IPS-NIHi11 (cell line): ENCODE results near the gene SLC13A5.
A peak's percentile ranks its signal among the peaks of the same experiment; 100 is the strongest.
"Not testable (repeated sequence)": the region's sequence is repeated elsewhere in the genome, so short reads cannot be mapped to it uniquely, and the experiment has no call there.

Experiments
- DNase-seq: peaks from one replicate; pipeline ENCODE4 v3.0.0; 2012; ENCODE audit warnings: mixed read lengths, low spot score

Gene SLC13A5

DNA sequence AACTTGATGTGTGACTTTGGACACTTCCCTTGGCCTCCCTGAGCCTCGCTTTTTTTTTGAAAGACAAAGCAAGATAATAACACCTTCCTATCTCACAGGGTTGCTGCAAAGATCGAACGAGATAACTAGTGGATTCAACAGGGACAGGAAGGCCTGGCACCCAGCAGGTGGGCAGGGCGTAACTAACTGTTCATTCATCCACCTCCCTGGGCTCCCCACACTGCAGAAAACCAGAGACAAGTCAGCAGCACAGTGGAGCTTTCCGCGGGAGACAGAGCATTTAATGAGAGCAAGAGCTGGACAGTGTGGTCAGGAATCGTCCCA is 28.7 kb downstream of the SLC13A5 start:
- DNase-seq, result no peak

DNA sequence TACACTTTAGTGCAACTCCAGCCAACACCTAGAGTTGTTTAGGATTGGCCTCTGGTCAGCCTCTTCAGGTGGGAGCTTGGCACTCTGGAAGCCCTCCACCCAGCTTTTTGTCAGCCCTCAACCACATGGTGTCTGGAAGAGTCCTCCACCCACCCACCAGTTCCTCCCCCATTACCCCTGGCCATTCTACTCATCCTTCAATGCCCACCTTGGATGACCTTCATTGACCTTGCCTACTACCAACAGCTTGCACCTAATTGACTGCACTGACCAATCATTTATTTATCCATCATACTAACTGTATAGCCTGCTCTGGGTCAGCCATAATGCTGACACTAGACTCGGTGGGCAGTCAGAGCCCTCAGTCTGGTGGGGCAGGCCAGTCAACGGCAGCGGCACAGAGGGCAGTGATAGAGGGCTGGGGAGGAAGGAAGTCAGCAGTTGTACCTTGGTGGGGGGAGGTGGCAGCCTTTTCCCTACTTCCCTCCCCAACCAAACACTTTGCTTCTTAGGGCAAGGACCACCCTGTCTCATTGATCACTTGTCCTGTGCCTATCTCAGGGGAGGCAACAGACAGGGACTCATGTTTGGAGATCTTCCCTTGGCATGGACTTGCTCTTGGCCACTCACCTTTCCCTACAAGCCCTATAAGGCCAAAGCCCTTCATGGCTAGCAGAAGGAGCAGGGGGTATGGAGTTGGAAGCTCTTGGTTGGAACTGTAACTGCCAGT is 29.3 kb downstream of the SLC13A5 start:
- DNase-seq, result no peak

DNA sequence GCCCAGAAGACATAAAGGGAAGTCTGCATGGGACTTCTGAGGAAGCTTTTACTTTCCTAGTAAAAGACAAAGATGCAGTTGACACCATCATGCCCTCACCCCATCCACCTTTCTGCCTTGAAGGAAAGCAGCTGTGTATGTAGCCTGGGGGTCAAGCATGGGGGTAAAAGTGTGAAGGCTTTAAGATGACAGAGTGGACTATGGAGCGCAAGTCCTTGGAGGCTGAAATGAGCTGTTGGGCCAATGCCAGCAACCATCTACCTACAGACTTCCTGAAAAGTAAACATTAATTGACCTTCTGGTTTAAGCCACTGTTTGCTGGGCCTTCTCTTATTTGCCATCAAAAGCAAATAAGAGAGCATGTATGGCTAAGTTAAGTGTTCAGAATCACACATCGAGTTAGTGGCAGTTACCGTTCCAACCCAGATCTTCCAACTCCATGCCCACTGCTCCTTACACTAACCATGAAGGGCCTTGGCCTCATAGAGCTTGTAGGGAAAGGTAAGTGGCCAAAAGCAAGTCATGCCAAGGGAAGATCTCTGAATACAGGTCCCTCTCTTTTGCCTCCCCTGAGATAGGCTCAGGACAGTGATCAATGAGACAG is 30.0 kb downstream of the SLC13A5 start:
- no peak for DNase-seq

DNA sequence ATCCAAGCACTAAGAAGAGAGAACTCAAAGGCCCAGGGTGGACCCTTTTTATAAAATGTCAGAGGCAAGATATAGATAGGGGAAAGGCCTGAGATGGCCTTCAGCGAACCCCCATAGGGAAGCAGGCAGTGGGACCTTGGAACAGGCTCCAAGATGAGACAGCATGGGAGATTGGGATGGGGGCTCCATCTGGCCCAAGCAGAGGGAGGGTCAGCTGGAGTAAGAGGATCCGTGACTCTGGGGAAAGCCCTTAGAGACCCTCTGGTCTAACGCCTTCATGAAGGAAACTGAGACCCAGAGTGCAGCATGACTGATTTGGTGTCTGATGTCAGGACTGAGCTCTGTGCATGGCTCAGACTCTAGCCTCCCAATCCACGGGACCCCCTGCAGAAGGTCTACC is 30.8 kb downstream of the SLC13A5 start:
- DNase-seq, result no peak

DNA sequence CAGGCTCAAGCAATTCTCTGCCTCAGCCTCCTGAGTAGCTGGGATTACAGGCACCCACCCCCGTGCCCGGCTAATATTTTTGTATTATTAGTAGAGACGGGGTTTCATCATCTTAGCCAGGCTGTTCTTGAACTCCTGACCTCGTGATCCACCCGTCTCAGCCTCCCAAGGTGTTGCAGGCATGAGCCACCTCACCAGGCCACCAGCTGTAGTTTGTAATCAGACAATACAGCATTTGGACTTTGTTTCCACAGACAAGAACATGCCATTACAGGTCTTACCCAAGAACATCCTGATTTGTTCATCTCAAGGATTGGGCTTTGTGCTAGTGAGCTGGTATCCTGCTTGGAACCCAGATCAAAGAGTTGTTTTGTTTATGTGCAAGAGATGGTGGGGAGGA is 31.5 kb downstream of the SLC13A5 start:
- no peak for DNase-seq

DNA sequence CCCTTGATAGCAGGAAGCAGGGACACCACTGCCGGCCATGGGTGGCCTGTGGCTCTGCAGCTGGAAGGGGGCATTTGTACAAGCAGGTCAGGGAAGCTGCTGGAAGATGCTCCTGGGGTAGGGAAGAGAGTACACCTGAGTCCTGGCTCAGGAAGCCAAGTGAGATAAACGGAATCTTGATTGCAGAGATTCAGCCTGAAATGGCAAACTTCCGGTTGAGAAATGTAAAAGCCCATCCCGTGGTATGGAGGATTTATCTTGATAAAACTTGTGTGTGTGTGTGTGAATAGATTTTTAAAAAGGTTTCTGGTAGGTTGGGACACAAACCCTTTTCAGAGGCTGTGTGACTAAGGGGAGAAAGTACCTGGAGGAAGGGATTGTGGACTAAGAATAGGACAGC is 32.0 kb downstream of the SLC13A5 start:
- no peak for DNase-seq

DNA sequence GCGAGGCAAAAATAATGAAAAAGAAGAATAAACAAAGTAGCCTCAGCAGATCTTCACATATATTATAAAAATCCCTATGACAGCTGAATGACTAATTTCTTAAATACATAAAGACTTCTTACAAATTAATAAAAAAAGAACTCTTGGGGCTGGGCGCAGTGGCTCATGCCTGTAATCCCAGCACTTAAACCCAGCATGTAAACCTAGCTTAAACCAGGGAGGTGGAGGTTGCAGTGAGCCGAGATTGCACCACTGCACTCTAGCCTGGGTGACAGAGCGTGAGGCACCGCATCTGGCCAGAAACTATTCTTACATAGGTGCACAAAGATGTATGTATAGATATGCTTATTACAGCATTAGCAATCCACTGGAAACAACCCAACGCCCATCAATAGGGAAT is 33.9 kb downstream of the SLC13A5 start:
- no peak for DNase-seq

DNA sequence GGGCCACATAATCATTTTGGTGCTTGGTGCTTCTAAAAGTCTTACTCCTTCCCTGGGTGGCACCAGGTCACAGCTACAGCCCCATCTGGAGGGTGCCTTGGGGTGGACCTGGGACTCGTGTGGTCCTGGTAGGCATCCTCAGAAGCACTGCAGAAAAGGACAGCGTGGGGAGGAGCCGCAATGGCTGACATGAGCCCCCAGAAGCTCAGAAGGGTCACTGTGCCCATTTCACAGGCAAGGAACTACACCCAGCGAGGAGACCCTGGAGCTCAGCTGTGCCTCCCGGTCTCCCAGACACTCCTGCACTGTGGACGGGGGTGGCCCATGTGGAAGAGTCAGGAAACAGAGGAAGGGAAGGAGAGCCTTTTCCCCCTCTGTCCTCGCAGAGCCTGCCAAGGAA is 35.2 kb downstream of the SLC13A5 start:
- no peak for DNase-seq

DNA sequence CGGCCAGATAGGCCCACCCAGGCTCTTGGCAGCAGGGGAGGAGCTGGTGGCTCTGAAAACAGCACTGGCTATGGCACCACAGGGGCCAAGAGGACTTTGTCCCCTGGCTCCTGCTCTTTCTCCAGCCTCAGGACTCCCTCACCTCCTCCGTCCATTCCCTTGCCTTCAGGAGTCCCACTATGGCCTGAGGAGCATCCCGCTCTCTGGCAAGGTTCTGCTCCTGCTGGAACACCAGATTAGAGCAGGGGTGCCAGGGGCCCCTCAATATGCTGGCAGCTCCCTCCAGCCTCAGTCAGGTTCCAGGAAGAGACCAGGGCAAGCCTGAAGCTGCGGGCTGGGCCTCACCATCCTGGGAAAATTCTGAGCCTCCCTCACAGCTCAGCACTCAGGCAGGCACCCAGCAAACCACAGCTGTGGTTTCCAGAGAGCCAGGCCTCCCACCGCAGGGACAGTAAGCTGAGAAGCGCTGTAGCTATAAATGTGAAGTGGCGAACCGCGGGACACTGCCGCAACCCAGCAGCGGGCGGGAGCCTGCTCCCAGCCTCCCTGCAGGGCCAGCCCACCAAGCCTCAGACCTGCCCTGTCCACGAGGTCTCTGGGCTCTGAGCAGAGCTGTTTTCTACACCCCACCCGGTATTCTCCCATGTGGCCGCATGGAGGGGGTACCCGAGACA is 35.9 kb downstream of the SLC13A5 start:
- no peak for DNase-seq

DNA sequence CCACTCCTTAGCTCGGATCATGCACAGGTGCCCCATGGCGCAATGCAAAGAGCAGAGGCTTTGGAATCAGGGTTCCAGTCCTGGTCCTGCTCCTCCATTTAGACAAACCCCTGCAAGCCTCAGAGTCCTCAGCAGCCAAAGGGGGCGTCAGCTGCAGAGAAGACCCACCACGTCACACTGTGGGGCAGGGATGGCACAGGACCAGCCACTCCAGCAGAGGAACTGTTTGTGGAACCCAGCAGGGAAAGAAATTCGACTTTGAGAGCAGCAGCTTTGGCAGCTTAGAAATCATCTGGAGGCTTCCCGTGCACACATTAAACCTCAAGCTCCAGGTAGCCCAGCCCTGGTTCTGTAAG is 36.4 kb downstream of the SLC13A5 start:
- DNase-seq, result no peak

DNA sequence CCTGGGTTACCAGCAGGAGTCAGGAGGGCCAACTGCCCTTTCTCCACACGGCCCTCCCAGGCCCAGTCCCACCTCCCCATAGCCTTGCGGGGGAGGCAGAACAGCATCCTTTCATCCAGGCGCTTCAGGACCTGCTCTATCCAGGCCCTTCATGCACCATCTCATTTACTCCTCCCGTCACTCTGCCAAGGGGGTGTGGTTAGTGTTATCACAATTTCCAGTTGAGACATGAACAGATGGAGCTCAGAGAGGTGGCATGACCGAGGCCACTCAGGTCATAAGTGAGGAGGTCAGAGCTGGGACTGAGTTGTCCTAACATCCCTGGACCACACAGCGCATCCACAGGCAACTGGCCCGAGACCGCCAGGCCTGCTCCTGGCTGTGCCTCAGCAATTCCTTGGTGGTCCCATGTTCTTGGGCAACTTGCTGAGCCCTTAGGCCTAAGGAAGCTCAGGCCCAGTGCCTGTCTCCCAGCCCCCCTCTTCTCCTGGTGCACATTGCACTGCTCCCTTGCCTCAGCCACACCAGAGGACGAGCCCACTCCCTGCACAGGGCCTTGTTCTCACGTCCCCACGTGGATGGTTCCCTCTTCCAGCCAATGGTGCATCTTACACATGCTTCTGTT is 37.9 kb downstream of the SLC13A5 start:
- DNase-seq, result no peak

DNA sequence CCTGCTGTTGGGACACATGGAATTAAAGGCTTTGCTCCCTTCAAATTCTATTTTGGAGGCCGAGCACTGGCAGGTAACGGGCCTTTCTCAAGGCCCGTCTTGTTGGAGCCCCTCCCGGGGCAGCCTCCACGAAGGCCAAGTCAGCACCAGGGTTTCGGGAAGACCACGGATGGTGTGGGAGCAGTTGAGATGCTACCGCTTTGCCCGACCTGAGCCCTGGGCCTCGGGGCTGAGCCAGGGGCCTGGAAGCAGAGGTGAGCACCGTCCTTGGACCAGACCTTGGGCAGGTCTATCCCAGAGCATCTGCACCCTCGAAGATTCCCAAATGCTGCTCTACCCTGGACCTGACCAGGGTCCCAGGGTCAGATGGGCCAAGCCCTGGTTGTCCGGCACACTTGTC is 38.6 kb downstream of the SLC13A5 start:
- DNase-seq, result no peak

DNA sequence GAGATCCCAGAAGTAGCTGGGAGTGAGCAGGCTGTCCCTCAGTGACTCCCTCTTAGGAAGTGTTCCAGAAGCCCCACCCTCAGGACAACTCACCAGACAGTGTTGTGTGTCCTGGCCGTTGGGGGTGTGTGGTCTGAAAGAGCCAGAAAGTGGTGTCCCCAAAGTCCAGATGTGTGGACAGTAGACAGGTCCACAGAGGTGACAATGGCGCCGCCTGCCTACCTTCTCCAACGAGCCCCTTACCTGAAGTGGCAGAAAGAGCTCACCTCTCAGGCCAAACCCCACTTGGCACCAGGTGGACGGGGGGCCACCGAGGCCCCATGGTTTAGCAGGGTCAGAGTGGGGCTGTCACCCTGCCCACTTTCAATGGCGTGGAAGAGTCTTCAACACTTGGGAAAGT is 41.7 kb downstream of the SLC13A5 start:
- no peak for DNase-seq

DNA sequence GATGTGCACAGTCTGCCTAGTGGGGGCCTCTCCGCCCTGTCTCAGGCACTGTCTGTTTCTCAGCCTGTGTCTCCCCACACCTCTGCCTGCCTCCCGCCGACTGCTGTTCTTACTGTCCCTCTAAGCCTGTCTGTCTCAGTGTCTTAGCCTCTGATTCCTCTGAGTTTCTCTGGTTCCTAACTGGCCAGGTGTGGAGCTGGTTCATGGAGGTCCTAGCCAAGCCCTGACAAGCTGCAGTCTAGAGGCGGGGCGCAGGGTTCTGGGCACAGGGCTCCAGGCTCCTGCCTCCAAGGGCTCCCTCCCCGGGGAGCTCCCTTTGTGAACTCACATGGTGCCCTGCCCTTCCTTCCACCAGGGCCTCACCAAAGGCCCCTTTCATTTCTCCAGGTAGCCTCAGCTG is 42.2 kb downstream of the SLC13A5 start:
- no peak for DNase-seq

DNA sequence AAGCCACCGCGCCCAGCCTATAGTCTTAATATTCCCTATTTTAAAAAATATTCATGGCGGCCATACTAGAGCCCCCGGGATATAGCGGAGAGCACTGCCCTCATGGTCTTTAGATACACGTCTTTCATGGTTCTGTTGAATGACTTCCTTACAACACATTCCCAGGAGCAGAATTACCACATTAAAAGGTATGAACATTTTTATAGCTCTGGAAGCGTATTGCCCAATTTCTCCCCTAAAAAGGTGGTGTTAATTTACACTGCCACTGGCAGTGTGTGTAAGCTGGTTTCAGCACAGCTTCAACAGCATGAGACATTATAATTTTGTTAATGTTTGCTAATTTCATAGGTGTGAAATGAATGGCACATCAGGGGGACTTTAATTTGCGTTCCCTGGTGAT is 42.6 kb downstream of the SLC13A5 start:
- no peak for DNase-seq

DNA sequence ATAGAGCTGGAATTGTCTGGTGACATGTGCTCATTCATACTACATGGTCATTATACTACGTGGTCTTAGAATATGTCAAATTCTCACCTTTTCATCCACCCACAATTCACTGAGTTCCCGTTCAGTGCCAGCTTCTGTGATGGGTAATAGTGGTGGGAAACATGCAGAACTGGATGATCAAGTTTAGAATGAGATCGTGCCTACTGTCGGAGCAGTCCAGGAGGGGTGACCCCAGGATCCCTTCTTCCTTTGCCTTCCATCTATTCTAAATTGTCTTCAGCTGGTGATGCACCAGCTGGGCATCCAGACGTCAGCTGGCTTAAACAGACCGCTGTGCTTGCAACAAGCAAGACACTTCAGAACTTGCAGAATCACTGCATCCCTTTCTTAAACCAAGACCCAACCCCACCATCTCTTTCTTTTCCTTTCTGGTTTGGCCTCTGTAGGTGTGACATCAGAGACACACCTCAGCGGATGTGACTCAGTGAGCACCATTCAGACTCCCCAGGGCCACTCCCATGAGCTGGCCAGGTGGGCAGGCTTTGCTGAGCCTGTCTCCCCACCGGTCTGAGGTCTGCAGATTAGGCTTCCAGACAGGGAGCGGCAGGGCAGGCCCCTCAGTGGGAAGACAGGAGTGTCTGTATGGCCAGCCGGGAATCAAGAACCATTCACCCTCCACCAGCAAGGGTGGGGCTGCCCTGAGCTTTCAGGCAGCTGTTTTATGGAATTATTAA is 43.5 kb downstream of the SLC13A5 start:
- DNase-seq, result no peak

DNA sequence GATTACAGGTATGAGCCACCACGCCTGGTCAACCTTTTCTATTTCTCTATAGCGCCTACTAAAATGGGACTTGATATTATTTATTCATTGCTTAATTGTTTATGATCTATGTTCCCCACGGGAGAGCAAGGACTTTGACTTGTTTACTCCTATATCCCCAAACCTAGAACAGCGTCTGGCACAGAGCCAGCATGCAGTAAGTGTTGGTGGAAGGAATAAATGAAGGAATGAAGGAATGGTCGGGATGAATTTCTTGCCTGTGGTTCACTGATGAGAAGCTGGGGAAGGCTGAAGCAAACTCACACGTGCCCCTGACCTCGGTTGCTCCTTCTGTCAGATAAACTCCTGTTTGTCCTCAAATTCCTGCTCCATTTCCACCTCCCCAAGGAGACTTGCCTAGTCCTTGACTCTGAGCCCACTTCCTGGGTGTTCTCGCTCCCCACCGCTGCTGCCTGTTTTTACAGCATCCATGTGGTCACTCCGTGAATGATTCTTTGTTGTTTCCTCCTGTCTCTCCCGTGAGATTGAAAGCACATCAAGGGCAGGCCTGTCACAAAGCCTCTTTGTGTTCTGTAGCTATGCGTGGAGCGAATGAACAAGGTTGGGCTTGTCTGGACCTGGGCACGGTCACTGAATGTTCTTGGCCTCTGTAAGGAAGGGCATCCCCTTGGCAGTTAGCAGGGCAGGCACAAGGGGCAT is 44.3 kb downstream of the SLC13A5 start:
- DNase-seq, result no peak

DNA sequence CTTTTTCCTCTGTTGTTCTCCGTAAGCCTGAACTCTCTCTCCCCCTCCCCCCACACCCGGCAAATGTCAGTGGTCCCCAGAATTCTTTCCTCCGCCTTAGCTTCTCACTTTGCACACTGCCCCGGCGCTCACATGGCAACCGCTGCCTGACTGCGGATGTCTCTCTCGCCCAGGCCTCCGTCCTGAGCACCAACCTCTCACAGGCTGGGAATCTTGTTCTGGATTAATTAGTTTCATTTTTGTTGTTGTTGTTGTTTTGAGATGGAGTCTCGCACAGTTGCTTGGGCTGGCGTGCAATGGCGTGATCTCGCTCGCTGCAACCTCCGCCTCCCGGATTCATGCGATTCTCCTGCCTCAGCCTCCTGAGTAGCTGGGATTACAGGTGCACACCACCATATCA is 45.0 kb downstream of the SLC13A5 start:
- DNase-seq, result no peak

DNA sequence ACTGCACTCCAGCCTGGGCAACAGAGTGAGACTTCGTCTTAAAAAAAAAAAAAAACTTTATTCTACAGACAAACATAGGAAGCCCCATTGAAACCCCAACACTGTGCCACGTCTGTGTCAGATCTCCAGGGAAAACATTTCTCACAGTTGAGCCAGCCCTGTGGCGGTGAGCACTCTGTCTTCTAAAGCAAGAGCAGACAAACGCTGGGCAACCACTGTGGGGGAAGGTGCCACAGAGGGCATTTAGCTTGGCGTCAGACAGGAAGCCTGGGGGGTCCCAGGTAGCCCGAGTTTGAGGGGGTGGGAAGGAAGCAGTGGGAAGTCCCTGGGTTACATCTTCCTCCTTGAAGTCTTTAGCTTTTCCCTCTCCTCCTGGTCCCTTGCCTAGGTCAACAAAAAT is 45.7 kb downstream of the SLC13A5 start:
- DNase-seq, result no peak

DNA sequence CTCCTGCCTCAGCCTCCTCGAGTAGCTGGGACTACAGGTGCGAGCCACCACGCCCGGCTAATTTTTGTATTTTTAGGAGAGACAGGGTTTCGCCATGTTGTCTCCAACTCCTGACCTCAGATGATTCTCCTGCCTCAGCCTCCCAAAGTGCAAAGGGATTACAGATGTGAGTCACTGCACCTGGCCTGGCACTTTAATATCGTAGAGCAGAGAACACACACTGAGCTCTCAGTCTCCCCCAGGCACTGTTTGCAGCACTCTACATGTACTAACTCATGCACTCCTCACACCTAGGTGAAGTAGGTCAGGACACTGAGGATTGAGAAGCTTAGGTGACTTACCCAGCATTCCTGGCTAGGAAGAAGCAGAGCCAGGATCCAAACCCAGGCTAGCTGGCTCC is 46.6 kb downstream of the SLC13A5 start:
- DNase-seq, result no peak

DNA sequence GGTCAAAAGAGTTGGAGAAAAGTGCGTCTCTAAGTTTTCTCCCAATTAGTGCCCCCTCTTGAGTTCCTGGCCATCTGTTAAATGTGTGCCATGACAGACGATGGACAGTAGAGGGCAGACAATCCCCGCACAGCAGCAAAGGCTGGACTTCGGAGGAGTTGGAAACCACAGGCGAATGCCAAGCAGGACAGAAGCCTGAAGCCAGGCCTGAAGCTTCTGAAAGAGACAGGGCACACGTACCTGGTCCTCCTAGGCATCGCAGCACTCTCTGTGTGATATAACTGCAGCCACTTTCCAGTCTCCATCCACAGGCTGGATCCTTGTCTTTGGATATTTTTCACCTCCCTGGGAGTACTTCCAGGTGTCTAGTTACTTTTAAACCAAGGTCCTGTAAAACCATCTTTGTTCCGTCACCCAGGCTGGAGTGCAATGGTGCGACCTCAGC is 47.1 kb downstream of the SLC13A5 start:
- DNase-seq, result peak; percentile 88

DNA sequence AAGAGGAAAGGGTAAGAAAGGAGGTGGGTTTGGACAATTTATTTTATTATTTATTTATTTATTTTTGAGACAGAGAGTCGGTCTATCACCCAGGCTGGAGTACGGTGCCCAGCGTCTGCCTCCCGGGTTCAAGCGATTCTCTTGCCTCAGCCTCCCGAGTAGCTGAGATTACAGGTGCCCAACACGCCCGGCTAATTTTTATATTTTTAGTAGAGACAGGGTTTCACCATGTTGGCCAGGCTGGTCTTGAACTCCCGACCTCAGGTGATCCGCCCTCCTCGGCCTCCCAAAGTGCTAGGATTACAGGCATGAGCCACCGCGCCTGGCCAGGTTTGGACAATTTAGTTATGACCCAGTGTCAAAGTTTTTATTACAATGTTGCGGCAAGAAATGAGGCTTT is 50.0 kb downstream of the SLC13A5 start:
- DNase-seq, result not testable (repeated sequence)
